MM.1S (cell line): ENCODE results near the gene HERC2.
"Not testable (repeated sequence)": the region's sequence is repeated elsewhere in the genome, so short reads cannot be mapped to it uniquely, and the experiment has no call there.

ENCODE experiments used
- DNase-seq: peaks from one replicate; pipeline ENCODE4 v3.0.0-alpha.2; 2015
- H2AFZ ChIP-seq: fragments of 300-600 bp; sonication (generic); 2 replicates; pipeline ENCODE4 v1.6.0; 2016; ENCODE audit warnings: antibody characterized with exemption, low read length
- H3F3A ChIP-seq: fragments of 300-600 bp; sonication (generic); 2 replicates; pipeline ENCODE4 v1.6.1; 2016; ENCODE audit warnings: mild to moderate bottlenecking, antibody characterized with exemption, low read length, moderate library complexity, mixed read lengths; ENCODE audit not compliant: insufficient read depth
- H3K27ac ChIP-seq: fragments of 300-600 bp; sonication (generic); 2 replicates; pipeline ENCODE4 v1.5.1; 2016; ENCODE audit warnings: mild to moderate bottlenecking, low read length
- H3K27me3 ChIP-seq: fragments of 300-600 bp; sonication (generic); replicated peaks from 2 replicates; pipeline ENCODE4 v1.6.0; 2016; ENCODE audit warnings: low read length; ENCODE audit not compliant: insufficient read depth
- H3K36me3 ChIP-seq: fragments of 300-600 bp; sonication (generic); replicated peaks from 2 replicates; pipeline ENCODE4 v1.6.1; 2016; ENCODE audit warnings: mild to moderate bottlenecking, low read length, mixed read lengths; ENCODE audit not compliant: insufficient read depth
- H3K4me1 ChIP-seq: fragments of 300-600 bp; sonication (generic); 2 replicates; pipeline ENCODE4 v1.6.1; 2016; ENCODE audit warnings: low read length, mixed read lengths
- H3K4me2 ChIP-seq: fragments of 300-600 bp; sonication (generic); 2 replicates; pipeline ENCODE4 v1.6.0; 2016; ENCODE audit warnings: low read depth, low read length
- H3K4me3 ChIP-seq: fragments of 300-600 bp; sonication (generic); 2 replicates; pipeline ENCODE4 v1.5.1; 2016; ENCODE audit warnings: low read length, mixed read lengths
- H3K79me2 ChIP-seq: fragments of 300-600 bp; sonication (generic); 2 replicates; pipeline ENCODE4 v1.6.1; 2016; ENCODE audit warnings: mixed run types, low read length, mixed read lengths
- H3K9ac ChIP-seq: fragments of 300-600 bp; sonication (generic); 2 replicates; pipeline ENCODE4 v1.6.1; 2016; ENCODE audit warnings: low read length, mixed read lengths
- H3K9me2 ChIP-seq: fragments of 300-600 bp; sonication (generic); replicated peaks from 2 replicates; pipeline ENCODE4 v1.6.1; 2016; ENCODE audit warnings: mild to moderate bottlenecking, low read length, mixed read lengths; ENCODE audit not compliant: insufficient read depth
- H3K9me3 ChIP-seq: fragments of 300-600 bp; sonication (generic); replicated peaks from 2 replicates; pipeline ENCODE4 v1.6.1; 2016; ENCODE audit warnings: mild to moderate bottlenecking, low read length, mixed read lengths; ENCODE audit not compliant: insufficient read depth
- H4K20me1 ChIP-seq: fragments of 300-600 bp; sonication (generic); 2 replicates; pipeline ENCODE4 v1.6.1; 2016; ENCODE audit warnings: mild to moderate bottlenecking, low read length, moderate library complexity, mixed read lengths; ENCODE audit not compliant: insufficient read depth
- CTCF ChIP-seq: fragments of 300-600 bp; sonication (generic); IDR thresholded peaks from 2 replicates; pipeline ENCODE4 v1.5.1; 2016; ENCODE audit warnings: antibody characterized with exemption, low read length, mixed read lengths
- EZH2 ChIP-seq: fragments of 300-600 bp; sonication (generic); optimal IDR thresholded peaks from 2 replicates; pipeline ENCODE3; 2017; ENCODE audit warnings: low read depth, mild to moderate bottlenecking, antibody characterized with exemption, low read length, mixed read lengths
- EZH2phosphoT487 ChIP-seq: fragments of 300-600 bp; sonication (generic); IDR thresholded peaks from 2 replicates; pipeline ENCODE4 v1.6.1; 2018; ENCODE audit warnings: antibody characterized with exemption, low read length

The HERC2 gene

GRCh38 chr15:28208583-28208982 lies 113.4 kb downstream of the HERC2 start:
- TF ChIP-seq EZH2 (no peak), CTCF (no peak), EZH2phosphoT487 (no peak)
- Histone ChIP-seq H3K9me3 (no peaks in the 10 kb centered on the region), H2AFZ (no peak overlapping the region), H3K4me3 (no peak overlapping the region), H3K9me2 (no peaks in the 10 kb centered on the region), H3K9ac (no peak overlapping the region), H3K4me2 (no peak overlapping the region), H3F3A (no peaks in the 10 kb centered on the region), H3K36me3 (no peaks in the 10 kb centered on the region), H3K27ac (no peak overlapping the region), H3K79me2 (no peaks in the 10 kb centered on the region), H3K27me3 (no peaks in the 10 kb centered on the region), H3K4me1 (no peaks in the 10 kb centered on the region), H4K20me1 (no peaks in the 10 kb centered on the region)
- DNase-seq, result no peak

- H3K36me3 ChIP-seq, DNase-seq, H3K4me3 ChIP-seq, H3K79me2 ChIP-seq, H3K27ac ChIP-seq, H3F3A ChIP-seq, H3K4me1 ChIP-seq, H3K9ac ChIP-seq, H3K9me3 ChIP-seq, H4K20me1 ChIP-seq, H3K4me2 ChIP-seq, H3K9me2 ChIP-seq, H2AFZ ChIP-seq, H3K27me3 ChIP-seq: not testable (repeated sequence)
Measured at GRCh38 chr15:28205640-28206039, 116.3 kb downstream of the HERC2 start.

DNA sequence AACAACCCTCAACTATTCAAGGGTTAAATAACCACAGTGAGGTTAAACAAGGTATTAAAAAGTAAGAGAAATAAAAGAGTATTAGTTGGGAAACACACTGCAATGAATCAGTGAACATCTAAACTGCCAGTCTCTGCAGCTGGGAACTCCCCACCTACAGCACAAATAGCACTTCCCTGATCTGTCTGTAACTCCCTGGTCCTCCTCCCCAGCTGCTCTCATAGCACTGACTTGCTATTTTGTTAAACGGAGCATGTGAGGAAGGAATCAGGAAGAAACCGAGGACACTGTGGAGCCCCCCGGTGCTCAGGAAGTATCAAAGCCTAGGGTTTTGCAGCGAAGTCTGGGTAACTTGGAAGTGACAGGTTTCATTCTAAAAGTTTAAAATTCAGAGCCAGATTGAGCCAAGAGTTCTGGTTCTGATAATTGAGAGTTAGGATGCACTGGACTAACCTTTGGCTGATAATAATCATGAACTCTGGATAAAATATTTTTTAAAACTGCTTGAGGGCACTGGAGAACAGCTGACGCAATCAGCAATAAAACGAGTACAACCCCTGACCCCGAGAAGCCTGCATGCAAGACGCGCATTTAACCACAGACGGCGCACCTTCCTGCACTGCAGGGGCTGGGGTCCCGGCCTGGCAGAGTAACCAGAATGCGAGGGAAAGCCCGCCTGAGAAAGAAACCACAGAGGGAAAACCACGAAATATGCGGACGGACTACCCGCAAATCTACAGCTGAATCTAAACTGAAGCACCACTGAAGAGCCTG lies 118.7 kb downstream of the HERC2 start:
- not testable (repeated sequence) for H3K4me3 ChIP-seq, H3K27me3 ChIP-seq, H3K9ac ChIP-seq, H2AFZ ChIP-seq, H3K4me1 ChIP-seq, H3K27ac ChIP-seq, H4K20me1 ChIP-seq, H3K4me2 ChIP-seq, H3K9me2 ChIP-seq, H3K9me3 ChIP-seq, H3K79me2 ChIP-seq, H3F3A ChIP-seq, DNase-seq, H3K36me3 ChIP-seq

GRCh38 chr15:28202124-28202523 lies 119.9 kb downstream of the HERC2 start:
- H3K27me3 ChIP-seq, H3K9me3 ChIP-seq, H4K20me1 ChIP-seq, H2AFZ ChIP-seq, H3F3A ChIP-seq, H3K4me1 ChIP-seq, H3K4me2 ChIP-seq, H3K4me3 ChIP-seq, H3K36me3 ChIP-seq, H3K79me2 ChIP-seq, H3K9ac ChIP-seq, DNase-seq, H3K9me2 ChIP-seq, H3K27ac ChIP-seq: not testable (repeated sequence)

GRCh38 chr15:28198215-28198614 lies 123.8 kb downstream of the HERC2 start:
- not testable (repeated sequence) for DNase-seq, H3K36me3 ChIP-seq

GRCh38 chr15:28197694-28198093 lies 124.3 kb downstream of the HERC2 start:
- H3K36me3 ChIP-seq, H4K20me1 ChIP-seq: not testable (repeated sequence)

More at GRCh38 chr15:28198215-28198614, 123.8 kb downstream of the HERC2 start:
- H3K4me2 ChIP-seq, H3K9me3 ChIP-seq, H3K27ac ChIP-seq, H3K4me3 ChIP-seq, H3F3A ChIP-seq, H3K27me3 ChIP-seq, H3K9ac ChIP-seq, H2AFZ ChIP-seq, H3K9me2 ChIP-seq, H4K20me1 ChIP-seq, H3K4me1 ChIP-seq, H3K79me2 ChIP-seq: not testable (repeated sequence)

GRCh38 chr15:28196581-28196980 lies 125.4 kb downstream of the HERC2 start:
- H3K79me2 ChIP-seq, H4K20me1 ChIP-seq, H2AFZ ChIP-seq, H3K27ac ChIP-seq, H3K27me3 ChIP-seq, H3K36me3 ChIP-seq, DNase-seq, H3K4me3 ChIP-seq, H3K9me2 ChIP-seq, H3K9ac ChIP-seq, H3F3A ChIP-seq, H3K4me2 ChIP-seq, H3K4me1 ChIP-seq, H3K9me3 ChIP-seq: not testable (repeated sequence)

More at GRCh38 chr15:28197694-28198093, 124.3 kb downstream of the HERC2 start:
- not testable (repeated sequence) for H3K9ac ChIP-seq, DNase-seq, H3K4me3 ChIP-seq, H3K79me2 ChIP-seq, H3F3A ChIP-seq, H3K4me1 ChIP-seq, H3K9me3 ChIP-seq, H3K9me2 ChIP-seq, H2AFZ ChIP-seq, H3K4me2 ChIP-seq, H3K27me3 ChIP-seq, H3K27ac ChIP-seq
